ENCODE measurements around the gene SHMT2. TPM values are rescaled to one million over a fixed set of nuclear protein-coding genes. Genes with fewer than 3 reads are reported as not detected.

The SHMT2 gene
- total RNA-seq, 1 donor: 199 TPM

DNA sequence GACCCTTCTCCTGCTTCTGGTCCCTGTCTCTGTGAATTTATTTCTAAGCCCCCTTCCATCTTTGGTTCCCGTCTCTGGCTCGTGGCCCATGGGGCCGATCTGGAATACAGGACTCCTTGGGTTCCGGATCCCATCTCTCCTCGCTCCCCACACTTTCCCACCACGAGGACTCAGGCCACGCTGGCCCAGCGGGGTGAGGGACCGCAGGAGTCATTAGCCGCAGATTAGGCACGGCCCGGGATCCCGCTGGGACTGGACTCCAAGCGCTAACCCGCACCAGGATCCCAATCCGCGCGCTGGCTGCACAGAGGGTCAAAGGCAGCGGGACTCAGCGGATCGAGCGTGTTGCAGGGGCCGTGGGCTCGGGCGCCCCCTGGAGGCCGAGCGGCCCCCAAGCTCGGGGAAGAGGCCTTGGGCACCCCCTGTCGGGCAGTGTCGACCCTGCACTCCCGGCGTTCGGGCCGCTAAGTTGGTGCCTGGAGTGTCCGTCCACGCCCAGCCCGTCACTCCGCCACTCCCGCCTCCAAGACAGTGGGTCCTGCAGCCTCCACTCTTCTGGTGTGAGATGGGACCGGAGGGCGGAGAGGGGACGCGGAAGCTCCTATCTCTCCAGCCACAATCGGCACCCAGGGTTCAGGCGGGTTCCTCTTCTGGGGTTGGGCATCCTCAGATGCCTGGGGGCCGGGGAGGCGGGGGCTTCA, 9.5 kb downstream of the SHMT2 start:
- TF ChIP-seq, protein P1, sequence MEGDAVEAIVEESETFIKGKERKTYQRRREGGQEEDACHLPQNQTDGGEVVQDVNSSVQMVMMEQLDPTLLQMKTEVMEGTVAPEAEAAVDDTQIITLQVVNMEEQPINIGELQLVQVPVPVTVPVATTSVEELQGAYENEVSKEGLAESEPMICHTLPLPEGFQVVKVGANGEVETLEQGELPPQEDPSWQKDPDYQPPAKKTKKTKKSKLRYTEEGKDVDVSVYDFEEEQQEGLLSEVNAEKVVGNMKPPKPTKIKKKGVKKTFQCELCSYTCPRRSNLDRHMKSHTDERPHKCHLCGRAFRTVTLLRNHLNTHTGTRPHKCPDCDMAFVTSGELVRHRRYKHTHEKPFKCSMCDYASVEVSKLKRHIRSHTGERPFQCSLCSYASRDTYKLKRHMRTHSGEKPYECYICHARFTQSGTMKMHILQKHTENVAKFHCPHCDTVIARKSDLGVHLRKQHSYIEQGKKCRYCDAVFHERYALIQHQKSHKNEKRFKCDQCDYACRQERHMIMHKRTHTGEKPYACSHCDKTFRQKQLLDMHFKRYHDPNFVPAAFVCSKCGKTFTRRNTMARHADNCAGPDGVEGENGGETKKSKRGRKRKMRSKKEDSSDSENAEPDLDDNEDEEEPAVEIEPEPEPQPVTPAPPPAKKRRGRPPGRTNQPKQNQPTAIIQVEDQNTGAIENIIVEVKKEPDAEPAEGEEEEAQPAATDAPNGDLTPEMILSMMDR (IDR thresholded peaks at IDR 0.05; ENCODE audit: insufficient read depth, low read depth, low read length): peak; percentile 100
- DNase-seq (ENCODE audit: low read depth): peak; percentile 91
- H3K4me3 ChIP-seq (ENCODE audit: low read depth, low read length): peak overlapping the region; percentile 76

DNA sequence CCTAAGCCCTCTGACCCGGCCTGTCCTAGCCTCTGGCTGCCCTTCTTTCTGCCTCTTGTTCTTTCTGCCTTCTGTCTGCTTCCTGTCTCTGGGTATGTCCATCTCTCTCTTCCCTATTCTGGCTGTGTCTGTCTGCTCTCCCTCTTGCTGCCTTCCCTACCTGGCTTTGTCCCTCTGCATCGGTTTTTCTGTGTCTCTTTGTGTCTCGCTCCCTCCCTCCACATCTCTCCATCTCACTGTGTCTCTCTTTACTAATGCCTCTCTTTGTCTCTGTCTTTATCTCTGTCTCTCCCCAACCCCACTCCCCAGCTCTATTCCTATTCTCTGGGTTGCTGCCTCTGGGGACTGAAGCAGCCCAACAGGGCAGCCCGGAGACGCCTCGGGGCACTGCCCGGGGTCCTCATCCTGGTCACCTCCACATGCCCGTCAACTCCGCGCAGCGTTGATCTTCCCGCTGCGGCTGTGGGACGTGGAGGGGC, 10.1 kb downstream of the SHMT2 start:
- TF ChIP-seq, protein P1 (IDR thresholded peaks at IDR 0.05; ENCODE audit: insufficient read depth, low read depth, low read length): no peak
- no peak for DNase-seq (ENCODE audit: low read depth)
- peak overlapping the region; percentile 76 for H3K4me3 ChIP-seq (ENCODE audit: low read depth, low read length)

DNA sequence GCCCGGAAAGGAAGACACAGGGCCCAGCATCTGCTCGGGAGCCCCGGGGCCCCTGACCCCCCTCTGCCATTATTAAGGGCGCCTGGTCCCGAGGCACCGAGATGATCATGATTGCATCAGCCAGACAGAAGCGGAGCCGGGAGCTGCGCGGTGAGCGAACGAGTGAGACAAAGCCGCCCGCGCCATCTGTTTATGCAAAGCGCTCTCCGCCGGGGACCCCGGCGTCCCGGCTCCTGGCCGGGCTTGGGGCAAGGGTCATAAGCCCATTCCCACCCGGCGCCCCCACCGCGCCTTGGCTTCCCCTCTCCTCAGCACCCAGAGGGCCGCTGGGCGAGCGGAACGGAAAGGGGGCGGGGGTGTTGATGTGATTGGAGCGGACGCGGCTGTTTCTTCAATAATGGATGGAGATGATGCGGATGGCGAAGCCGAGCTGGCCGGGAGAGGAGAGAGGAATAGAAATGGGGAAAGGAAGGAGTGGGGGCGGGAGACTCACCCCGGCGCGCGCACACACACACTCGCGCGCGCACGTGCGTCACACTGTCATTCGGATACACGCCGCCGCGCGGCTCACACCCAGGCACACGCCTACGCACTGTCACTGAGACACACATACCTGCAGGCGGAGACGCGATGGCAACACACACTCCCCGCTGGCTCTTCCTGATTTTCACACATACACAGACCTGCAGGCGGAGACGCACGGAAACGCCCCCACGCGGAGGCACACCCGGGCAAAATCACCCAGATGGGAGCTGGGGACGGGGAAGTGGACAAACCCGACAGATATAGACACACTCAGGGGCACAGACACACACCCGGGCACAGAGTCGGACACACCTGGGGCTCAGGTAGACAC, 10.8 kb downstream of the SHMT2 start:
- peak overlapping the region; percentile 76 for H3K4me3 ChIP-seq (ENCODE audit: low read depth, low read length)
- peak; percentile 66 for DNase-seq (ENCODE audit: low read depth)
- TF ChIP-seq, protein P1 (IDR thresholded peaks at IDR 0.05; ENCODE audit: insufficient read depth, low read depth, low read length): no peak

DNA sequence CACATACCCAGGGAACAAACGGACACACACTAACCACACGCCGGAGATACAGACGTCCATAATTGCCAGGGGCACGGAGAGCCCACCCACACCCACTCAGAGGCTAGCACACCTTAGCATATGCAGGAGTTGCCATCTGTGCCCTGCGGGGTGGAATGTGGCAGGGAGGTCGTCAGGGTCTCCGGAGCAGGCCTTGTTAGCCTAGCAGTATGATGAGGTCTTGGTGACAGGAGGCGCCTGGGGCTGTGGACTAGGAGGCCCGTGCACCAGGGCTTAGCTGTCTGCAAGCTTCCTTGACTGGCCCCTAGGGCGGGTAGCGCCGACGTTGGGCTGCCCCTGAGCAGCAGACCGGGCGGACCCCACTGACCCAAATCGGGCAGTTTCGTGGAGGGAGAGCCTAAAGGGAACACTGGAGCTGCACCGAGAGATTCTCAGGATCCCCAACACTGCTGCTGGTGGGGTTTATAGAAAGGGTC, 11.5 kb downstream of the SHMT2 start:
- TF ChIP-seq, protein P1 (IDR thresholded peaks at IDR 0.05; ENCODE audit: insufficient read depth, low read depth, low read length): no peak
- H3K4me3 ChIP-seq (ENCODE audit: low read depth, low read length): peak overlapping the region; percentile 76
- DNase-seq (ENCODE audit: low read depth): peak; percentile 21

DNA sequence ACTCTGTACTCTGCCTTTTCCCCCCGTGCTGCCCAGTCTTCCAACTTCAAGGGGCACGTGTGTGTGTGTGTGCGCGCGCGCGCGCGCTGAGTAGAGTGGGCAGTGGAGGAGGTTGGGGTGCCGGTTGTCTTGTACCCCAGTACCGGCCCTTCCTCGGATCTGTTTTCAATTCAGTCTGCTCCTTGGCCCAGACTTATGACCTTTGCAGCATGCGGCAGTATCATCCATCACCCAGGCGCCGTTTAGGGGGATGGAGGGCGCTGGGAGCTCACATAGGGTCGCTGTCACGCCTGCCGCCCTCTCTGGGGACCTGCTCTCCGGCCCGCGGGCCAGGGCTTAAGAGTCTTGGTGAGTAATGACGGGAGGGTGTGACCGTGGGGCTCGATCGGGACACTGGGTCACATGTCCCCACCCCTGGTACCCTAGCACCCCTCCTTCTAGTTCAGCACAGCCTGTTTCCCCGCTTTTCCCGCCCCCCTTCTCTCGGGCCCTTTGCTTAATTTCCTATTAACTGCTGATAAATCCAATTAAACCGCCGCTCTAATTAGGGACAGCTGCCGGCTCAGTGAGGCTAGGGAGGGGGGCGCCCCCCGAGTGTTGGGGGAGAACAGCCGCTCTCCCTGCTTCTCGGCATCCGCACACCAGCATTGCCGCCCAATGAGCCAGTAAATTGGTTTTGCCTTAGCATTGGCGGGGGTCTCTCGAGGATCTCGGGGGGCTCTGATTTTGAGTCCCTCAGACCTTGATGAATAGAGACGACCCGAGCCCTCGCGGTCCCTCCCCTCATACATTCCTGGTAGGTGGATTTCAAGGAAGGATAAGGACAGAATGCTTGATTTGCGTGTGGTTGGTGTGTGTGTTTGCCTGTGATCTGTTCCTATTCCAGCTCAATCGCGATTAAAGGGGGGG, 12.1 kb downstream of the SHMT2 start:
- peak overlapping the region; percentile 76 for H3K4me3 ChIP-seq (ENCODE audit: low read depth, low read length)
- TF ChIP-seq, protein P1 (IDR thresholded peaks at IDR 0.05; ENCODE audit: insufficient read depth, low read depth, low read length): no peak
- DNase-seq (ENCODE audit: low read depth): no peak

DNA sequence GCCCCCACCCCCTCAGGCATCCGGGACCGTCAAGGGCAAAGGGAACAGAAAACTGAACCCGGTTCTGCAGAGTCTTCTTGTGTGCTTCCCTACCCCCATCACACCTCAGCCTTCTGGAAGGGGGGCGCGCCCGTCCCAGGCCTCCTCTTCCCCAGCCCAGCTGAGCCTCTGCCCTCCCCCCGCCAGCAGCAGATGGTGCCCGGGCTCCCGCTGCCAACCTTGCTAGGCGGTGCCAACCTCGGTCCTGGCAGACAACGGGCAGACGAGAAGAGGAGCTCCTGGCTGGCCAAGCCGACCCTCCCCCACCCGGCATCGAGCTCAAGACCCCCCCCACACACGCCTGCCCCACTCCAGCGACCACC, 12.8 kb downstream of the SHMT2 start:
- TF ChIP-seq, protein P1 (IDR thresholded peaks at IDR 0.05; ENCODE audit: insufficient read depth, low read depth, low read length): no peak
- no peak for DNase-seq (ENCODE audit: low read depth)
- no peak overlapping the region for H3K4me3 ChIP-seq (ENCODE audit: low read depth, low read length)

Measured in fibroblast of villous mesenchyme (primary cell).